ENCODE data around the gene KSR2.
A peak's percentile ranks its signal among the peaks of the same experiment; 100 is the strongest.

KSR2 gene

DNA sequence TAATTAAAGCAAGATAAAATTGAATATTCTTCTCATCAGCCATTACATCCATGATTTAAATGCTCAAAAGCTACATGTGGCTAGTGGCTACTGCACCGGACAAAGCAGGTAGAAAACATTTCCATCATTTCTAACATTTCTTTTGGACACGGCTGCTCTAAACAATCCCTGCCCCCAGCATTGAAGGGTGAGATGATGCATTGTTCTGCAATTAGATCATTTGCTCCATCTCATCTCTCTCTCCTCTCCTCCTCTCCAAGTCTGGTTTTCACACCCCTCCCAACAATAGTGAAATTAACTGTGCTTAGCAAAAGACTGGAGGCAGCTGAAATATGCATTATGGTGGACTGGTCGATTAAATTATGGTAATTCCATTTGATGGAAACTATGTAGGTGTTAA lies 288.5 kb downstream of the KSR2 start:
- H3K4me3 ChIP-seq (ENCODE audit: low read depth, low read length), result no peak overlapping the region
- TF ChIP-seq, protein P1, sequence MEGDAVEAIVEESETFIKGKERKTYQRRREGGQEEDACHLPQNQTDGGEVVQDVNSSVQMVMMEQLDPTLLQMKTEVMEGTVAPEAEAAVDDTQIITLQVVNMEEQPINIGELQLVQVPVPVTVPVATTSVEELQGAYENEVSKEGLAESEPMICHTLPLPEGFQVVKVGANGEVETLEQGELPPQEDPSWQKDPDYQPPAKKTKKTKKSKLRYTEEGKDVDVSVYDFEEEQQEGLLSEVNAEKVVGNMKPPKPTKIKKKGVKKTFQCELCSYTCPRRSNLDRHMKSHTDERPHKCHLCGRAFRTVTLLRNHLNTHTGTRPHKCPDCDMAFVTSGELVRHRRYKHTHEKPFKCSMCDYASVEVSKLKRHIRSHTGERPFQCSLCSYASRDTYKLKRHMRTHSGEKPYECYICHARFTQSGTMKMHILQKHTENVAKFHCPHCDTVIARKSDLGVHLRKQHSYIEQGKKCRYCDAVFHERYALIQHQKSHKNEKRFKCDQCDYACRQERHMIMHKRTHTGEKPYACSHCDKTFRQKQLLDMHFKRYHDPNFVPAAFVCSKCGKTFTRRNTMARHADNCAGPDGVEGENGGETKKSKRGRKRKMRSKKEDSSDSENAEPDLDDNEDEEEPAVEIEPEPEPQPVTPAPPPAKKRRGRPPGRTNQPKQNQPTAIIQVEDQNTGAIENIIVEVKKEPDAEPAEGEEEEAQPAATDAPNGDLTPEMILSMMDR (conservative IDR thresholded peaks at IDR 0.05; ENCODE audit: low read depth, low read length), result no peak
- DNase-seq (ENCODE audit: low read depth), result peak; percentile 0

DNA sequence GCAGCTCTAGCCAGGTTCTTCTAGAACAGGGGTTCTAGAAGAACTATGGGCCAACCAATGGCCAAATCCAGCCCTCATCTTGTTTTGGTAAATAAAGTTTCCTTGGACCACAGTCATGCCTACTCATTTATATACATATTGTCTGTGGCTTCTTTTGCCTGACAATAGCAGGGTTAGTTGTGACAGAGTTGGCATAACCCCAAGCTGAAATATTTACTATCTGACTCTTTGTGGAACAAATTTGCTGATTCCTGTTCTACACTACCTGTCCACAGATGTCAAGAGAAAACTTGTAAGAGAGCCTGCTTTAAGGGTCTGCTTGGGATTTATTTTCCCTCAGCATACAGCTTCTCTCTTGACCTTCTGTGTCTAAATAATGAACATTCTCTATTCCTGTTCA lies 289.0 kb downstream of the KSR2 start:
- TF ChIP-seq, protein P1 (conservative IDR thresholded peaks at IDR 0.05; ENCODE audit: low read depth, low read length), result no peak
- H3K4me3 ChIP-seq (ENCODE audit: low read depth, low read length), result no peak overlapping the region
- DNase-seq (ENCODE audit: low read depth), result no peak

DNA sequence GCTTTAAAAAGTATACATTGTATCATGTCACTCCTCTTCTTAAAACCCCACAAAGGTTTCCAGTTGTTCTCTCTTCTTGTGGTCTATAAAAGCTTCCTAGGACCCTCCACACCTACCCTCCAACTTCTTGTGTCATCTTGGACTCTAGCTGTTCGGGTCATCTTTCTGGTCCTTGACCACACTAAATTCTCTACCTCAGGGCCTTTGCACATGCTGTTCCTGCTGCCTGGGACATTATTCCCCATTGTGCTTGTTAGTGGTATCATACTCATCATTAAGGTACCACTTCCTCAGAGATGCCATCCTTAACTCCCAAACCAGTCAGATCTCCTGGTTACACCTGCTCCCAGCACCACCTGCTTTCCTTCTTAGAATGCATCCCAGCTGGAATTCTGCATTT lies 294.0 kb downstream of the KSR2 start:
- no peak for DNase-seq (ENCODE audit: low read depth)
- TF ChIP-seq, protein P1 (conservative IDR thresholded peaks at IDR 0.05; ENCODE audit: low read depth, low read length), result no peak
- H3K4me3 ChIP-seq (ENCODE audit: low read depth, low read length), result no peak overlapping the region

DNA sequence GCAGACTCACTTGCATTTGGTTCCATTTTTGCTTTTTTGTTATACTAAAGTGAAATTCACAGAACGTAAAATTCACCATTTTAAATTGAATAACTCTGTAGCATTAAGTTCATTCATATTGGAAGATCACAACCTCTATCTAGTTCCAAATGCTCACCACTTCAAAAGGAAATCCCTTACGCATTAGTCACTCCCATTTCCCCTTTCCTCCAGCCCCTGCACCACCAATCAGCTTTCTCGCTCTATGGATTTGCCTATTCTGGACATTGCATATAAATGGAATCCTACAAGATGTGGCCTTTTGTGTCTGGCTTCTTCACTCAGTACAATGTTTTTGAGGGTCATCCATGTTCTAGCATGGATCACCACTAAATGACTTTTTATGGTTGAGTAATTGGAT lies 294.5 kb downstream of the KSR2 start:
- H3K4me3 ChIP-seq (ENCODE audit: low read depth, low read length), result no peak overlapping the region
- TF ChIP-seq, protein P1 (conservative IDR thresholded peaks at IDR 0.05; ENCODE audit: low read depth, low read length), result no peak
- no peak for DNase-seq (ENCODE audit: low read depth)

DNA sequence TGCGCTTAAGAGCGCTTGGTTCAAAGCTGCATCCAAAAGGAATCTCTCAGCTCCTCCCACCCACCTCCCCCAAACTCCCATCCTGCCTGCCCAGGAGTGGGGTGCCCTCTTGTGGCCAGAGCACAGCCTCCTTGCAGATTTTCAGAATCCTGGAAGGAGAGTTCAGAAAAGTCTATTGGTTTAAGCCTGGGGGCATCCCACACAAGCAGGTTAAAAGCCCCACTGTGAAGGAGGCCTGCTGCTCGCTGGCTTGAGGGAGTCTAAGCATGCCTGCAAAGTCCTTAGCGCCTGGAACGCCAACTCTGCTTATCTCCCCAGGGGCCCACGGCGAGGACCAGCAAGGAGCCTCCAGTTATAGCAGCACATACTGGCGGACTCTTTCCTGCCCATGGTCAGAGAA lies 297.1 kb downstream of the KSR2 start:
- H3K4me3 ChIP-seq (ENCODE audit: low read depth, low read length), result no peak overlapping the region
- DNase-seq (ENCODE audit: low read depth), result peak; percentile 1
- TF ChIP-seq, protein P1 (conservative IDR thresholded peaks at IDR 0.05; ENCODE audit: low read depth, low read length), result peak; percentile 23

DNA sequence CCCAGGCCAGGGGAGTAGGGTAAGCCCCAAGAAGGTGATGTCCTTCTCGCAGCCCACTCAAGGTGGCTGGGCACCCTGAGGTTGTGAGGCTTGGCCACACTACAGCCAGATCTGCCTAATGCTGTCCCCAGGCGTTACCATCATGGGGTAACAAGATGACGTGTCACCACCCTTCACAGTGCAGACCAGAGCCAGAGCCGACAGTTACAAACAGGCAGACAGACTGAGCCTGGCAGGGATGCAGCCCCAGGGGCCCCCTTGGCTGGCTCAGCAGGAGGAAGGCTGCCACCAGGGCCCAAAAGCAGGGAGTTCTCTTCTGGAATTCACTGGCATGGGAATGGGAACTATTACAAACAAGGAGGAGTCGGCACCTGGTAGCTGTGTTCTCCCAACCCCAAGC lies 304.6 kb downstream of the KSR2 start:
- H3K4me3 ChIP-seq (ENCODE audit: low read depth, low read length), result no peak overlapping the region
- DNase-seq (ENCODE audit: low read depth), result no peak
- TF ChIP-seq, protein P1 (conservative IDR thresholded peaks at IDR 0.05; ENCODE audit: low read depth, low read length), result no peak

DNA sequence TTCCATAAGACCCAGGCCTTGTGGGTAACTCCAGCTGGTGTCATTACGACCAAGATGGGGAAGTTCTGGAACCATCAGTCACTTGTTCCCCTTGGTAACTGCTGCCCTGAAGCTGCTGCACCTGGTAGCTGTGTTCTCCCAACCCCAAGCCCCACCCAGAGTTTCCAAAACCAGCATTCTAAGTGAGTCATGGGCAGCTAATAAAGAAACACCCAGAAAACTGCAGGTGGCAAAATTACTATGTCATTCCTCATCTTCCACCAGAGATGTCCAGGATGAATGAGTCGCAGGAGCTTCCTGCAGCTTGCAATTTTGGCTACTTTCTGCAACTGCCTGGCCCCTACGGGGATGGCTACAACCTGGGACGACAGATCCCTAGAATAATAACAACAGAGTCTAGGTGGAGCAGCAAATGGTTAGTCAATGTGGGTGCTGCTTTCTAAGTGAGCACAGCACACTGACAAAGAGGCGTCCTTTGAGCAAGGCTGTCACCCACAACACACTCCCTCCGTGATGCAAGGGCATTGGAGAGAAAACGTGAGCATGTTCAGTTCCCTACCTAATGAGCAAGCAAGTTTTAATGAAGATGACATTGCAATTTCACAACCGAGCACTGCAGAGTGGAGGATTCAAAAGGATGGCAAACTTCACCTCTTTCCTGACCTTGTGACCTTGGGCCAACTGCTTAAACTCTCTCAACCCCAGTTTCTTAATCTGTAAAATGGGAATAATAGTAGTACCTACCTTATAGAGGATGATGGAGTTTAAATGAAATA lies 306.0 kb downstream of the KSR2 start:
- H3K4me3 ChIP-seq (ENCODE audit: low read depth, low read length), result no peak overlapping the region
- DNase-seq (ENCODE audit: low read depth), result no peak
- TF ChIP-seq, protein P1 (conservative IDR thresholded peaks at IDR 0.05; ENCODE audit: low read depth, low read length), result no peak

Measured in choroid plexus epithelial cell (primary cell).